ENCODE results near the gene RNPEP. TPM values are rescaled to one million over a fixed set of nuclear protein-coding genes. Genes with fewer than 3 reads are reported as not detected.
"Not testable (repeated sequence)": the region's sequence is repeated elsewhere in the genome, so short reads cannot be mapped to it uniquely, and the experiment has no call there.

The RNPEP gene
- total RNA-seq, 2 donors from 2014 or later = 22.4 to 26.1 TPM

DNA sequence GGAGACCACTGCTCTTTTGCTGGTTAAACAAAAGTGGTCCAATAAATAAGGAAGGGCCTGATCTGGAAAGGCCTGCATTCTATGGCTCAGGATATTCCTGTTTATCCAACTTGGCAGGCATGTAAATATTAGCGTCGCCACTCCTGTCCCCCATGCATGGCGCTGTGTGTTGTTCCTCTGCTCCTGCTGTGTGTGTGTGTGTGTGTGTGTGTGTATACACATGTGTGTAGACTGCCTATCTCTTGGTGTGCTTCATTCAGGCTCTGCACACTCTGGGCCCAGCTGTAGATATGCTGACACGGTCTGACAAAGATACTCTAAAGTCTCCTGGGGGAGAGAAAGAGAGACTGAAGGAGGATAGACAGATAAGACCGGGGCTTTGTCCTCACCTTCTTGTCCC is 42.9 kb upstream of the RNPEP start:
- no peak for DNase-seq (ENCODE audit: low spot score)
- TF ChIP-seq, protein P1, sequence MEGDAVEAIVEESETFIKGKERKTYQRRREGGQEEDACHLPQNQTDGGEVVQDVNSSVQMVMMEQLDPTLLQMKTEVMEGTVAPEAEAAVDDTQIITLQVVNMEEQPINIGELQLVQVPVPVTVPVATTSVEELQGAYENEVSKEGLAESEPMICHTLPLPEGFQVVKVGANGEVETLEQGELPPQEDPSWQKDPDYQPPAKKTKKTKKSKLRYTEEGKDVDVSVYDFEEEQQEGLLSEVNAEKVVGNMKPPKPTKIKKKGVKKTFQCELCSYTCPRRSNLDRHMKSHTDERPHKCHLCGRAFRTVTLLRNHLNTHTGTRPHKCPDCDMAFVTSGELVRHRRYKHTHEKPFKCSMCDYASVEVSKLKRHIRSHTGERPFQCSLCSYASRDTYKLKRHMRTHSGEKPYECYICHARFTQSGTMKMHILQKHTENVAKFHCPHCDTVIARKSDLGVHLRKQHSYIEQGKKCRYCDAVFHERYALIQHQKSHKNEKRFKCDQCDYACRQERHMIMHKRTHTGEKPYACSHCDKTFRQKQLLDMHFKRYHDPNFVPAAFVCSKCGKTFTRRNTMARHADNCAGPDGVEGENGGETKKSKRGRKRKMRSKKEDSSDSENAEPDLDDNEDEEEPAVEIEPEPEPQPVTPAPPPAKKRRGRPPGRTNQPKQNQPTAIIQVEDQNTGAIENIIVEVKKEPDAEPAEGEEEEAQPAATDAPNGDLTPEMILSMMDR (IDR thresholded peaks at IDR 0.05) = no peak
- Histone ChIP-seq H3K4me3 (no peak overlapping the region), H3K27me3 (no peaks in the 10 kb centered on the region), H3K9me3 (no peaks in the 10 kb centered on the region), H3K4me1 (peaks cover 0 to 31% of the 10 kb centered on the region in 2 donors), H3K27ac (peak overlapping the region; percentile 37 to 63), H3K36me3 (peaks cover 7% of the 10 kb centered on the region)

DNA sequence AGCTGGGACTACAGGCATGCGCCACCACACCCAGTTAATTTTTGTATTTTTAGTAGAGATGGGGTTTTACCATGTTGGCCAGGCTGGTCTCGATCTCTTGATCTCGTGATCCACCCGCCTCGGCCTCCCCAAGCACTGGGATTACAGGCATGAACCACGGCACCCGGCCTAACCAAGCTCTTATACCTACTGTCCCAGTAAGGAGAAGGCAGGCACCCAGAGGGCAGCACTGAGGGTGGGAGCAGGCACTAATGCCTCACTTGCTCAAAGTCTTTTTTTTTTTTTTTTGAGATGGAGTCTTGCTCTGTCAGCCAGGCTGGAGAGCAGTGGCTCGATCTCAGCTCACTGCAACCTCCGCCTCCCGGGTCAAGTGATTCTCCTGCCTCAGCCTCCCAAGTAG is 42.1 kb upstream of the RNPEP start:
- H3K27me3 ChIP-seq; H3K4me3 ChIP-seq; DNase-seq (ENCODE audit: low spot score); H3K36me3 ChIP-seq; H3K9me3 ChIP-seq; H3K27ac ChIP-seq: not testable (repeated sequence)
- H3K4me1 ChIP-seq = peaks cover 0 to 31% of the 10 kb centered on the region in 2 donors

DNA sequence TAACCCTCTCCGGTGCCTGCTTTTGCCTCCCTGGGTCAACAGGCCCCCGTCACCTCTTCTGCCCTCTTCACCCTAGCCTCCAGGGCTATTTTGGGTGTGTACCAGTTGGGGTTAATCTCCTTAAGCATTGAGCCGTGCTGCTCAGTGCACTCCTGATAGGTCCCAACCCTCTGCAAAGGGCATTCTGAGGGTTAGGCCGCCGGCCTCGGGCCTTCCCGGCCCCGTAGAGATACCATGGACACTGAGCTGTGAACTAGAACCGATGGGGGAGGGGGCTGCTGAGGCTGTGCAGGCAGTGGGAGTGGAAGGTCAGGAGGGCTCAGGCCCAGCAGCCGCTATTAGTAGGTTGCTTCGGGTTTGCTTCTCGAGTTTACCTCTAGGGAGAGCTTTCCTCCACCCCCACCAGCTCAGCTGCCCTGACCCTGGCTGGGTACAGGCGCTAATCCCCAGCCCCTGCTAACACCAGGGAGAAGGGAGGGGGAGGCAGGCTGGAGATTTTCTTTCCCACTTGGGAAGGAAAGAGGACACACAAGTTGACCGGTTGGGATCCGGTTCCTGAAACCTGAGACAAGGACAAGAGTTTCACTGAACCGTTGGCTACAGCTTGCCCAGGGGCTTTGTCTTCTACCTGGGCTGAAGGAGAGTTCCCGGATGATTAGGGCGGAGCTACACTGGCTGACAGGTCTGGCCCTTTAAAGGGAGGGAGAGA is 40.9 kb upstream of the RNPEP start:
- H3K27me3 ChIP-seq = no peaks in the 10 kb centered on the region
- H3K4me1 ChIP-seq = peaks cover 0 to 31% of the 10 kb centered on the region in 2 donors
- TF ChIP-seq, protein P1 (IDR thresholded peaks at IDR 0.05) = no peak
- DNase-seq (ENCODE audit: low spot score) = no peak
- H3K9me3 ChIP-seq = no peaks in the 10 kb centered on the region
- peak overlapping the region in 1 of 2 donors; percentile 31 for H3K4me3 ChIP-seq
- H3K27ac ChIP-seq = peak overlapping the region; percentile 69
- H3K36me3 ChIP-seq = peaks cover 7% of the 10 kb centered on the region

DNA sequence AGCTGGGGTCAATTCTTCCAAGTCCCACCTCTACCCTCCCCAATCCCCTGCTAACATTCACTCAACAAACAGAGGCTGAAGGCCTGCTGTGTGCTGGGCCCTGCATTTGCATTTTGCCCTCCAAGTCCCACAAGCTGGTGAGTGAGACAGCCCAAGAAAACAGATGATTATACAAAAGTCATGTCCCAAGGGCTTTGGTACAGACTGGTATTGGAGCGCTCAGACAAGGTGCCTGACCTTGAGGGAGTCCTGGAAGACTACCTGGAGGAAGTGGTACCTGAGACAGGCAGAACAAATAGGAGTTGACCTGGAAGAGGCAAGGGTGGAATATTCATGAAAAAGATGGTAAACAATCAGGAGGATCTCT is 40.3 kb upstream of the RNPEP start:
- peaks cover 7% of the 10 kb centered on the region for H3K36me3 ChIP-seq
- H3K4me1 ChIP-seq = peaks cover 0 to 31% of the 10 kb centered on the region in 2 donors
- no peaks in the 10 kb centered on the region for H3K9me3 ChIP-seq
- H3K27me3 ChIP-seq = no peaks in the 10 kb centered on the region
- H3K27ac ChIP-seq = peak overlapping the region; percentile 69
- peak overlapping the region in 1 of 2 donors; percentile 31 for H3K4me3 ChIP-seq
- TF ChIP-seq, protein P1 (IDR thresholded peaks at IDR 0.05) = no peak
- DNase-seq (ENCODE audit: low spot score) = no peak

DNA sequence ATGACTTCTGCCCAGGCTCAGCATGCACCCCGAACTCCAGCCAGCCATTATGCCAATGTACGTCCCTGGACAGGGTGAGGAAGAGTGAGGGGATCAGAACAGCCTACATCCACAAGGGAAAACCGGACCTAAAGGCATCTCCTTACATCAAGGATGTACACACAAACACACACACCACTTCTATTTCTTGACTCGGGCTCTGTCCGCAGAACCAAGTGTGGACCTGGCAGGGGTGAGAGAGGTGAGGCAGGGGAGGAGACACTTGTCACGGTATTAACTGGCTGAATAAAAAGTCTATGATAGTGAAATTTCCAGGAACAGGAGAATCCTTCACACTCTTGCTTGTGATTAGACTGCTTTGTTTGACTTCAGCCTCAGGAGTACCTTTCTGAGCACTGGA is 38.4 kb upstream of the RNPEP start:
- DNase-seq (ENCODE audit: low spot score) = no peak
- no peaks in the 10 kb centered on the region for H3K27me3 ChIP-seq
- H3K9me3 ChIP-seq = no peaks in the 10 kb centered on the region
- H3K36me3 ChIP-seq = peaks cover 7% of the 10 kb centered on the region
- H3K4me3 ChIP-seq = peak overlapping the region; percentile 48 to 61
- peak overlapping the region; percentile 40 to 75 for H3K27ac ChIP-seq
- H3K4me1 ChIP-seq = peaks cover 0 to 18% of the 10 kb centered on the region in 2 donors
- TF ChIP-seq, protein P1 (IDR thresholded peaks at IDR 0.05) = no peak

DNA sequence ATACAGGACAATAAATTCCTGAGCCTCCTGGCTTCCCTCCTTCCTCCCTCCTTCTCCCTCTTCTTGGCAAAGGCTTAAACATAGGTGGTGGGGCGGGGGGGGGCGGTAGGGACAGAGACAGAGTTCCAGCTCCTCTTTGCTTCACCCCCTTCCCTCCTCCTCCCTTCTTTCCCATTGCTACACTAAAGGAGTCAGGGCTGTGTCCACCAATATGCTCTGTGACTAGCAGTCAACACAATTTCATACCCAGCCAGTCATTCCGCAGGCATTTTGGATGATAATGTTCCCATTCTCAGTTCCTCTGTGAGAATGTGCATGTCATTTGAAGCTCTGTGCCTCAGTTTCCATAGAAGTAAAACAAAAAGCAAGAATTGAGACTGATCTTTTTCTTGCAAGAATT is 37.8 kb upstream of the RNPEP start:
- TF ChIP-seq, protein P1 (IDR thresholded peaks at IDR 0.05) = no peak
- no peaks in the 10 kb centered on the region for H3K9me3 ChIP-seq
- peaks cover 7% of the 10 kb centered on the region for H3K36me3 ChIP-seq
- no peak for DNase-seq (ENCODE audit: low spot score)
- H3K27me3 ChIP-seq = no peaks in the 10 kb centered on the region
- peak overlapping the region; percentile 68 to 75 for H3K27ac ChIP-seq
- H3K4me3 ChIP-seq = peak overlapping the region; percentile 48 to 61
- peaks cover 0 to 12% of the 10 kb centered on the region in 2 donors for H3K4me1 ChIP-seq
